GM23338 (cell line): ENCODE measurements around the gene INTS6. TPM values are rescaled to one million over a fixed set of nuclear protein-coding genes. Genes with fewer than 3 reads are reported as not detected.

Experiments used
- CREB1 ChIP-seq: fragments of 250-450 bp; sonication (Bioruptor Pico); IDR thresholded peaks from 2 replicates; pipeline ENCODE4 v1.5.0; 2020; ENCODE audit warnings: low read depth, mild to moderate bottlenecking, moderate library complexity
- EZH2 ChIP-seq: fragments of 200-600 bp; sonication (generic); IDR thresholded peaks from one replicate; pipeline ENCODE4 v1.8.0; 2017; ENCODE audit warnings: antibody characterized with exemption, mild to moderate bottlenecking, low read depth; ENCODE audit not compliant: unreplicated experiment
- EZH2phosphoT487 ChIP-seq: fragments of 200-600 bp; sonication (generic); IDR thresholded peaks from one replicate; pipeline ENCODE4 v1.8.1; 2018; ENCODE audit warnings: antibody characterized with exemption; ENCODE audit not compliant: unreplicated experiment
- JUNB ChIP-seq: IDR thresholded peaks from one replicate; pipeline ENCODE4 v1.6.1; 2016; ENCODE audit warnings: antibody characterized with exemption; ENCODE audit not compliant: unreplicated experiment
- POLR2AphosphoS5 ChIP-seq: IDR thresholded peaks from 2 replicates; pipeline ENCODE4 v1.6.1; 2016; ENCODE audit warnings: antibody characterized with exemption, low read depth
- REST ChIP-seq: IDR thresholded peaks from one replicate; pipeline ENCODE4 v1.6.1; 2018; ENCODE audit warnings: antibody characterized with exemption; ENCODE audit not compliant: unreplicated experiment
- ZNF114 ChIP-seq: fragments of 250-450 bp; sonication (Bioruptor Pico); IDR thresholded peaks from 2 replicates; pipeline ENCODE4 v1.5.0; 2020; ENCODE audit warnings: mild to moderate bottlenecking, moderate library complexity
- ZNF331 ChIP-seq: fragments of 250-450 bp; sonication (Bioruptor Pico); IDR thresholded peaks from 2 replicates; pipeline ENCODE4 v1.5.0; 2020; ENCODE audit warnings: low read depth, mild to moderate bottlenecking, moderate library complexity
- polyA plus RNA-seq: library from polyadenylated mRNA; unstranded; fragments of >200 nt; fragmentation: Nextera tagmentation; extraction: Ambion mirVana; gene quantifications from 2 replicates; pipeline ENCODE4 v1.2.1, GENCODE V29; 2016
- total RNA-seq: library from RNA; depleted of rRNA; stranded (reverse); fragments of >200 nt; shearing (Covaris generic); gene quantifications from 2 replicates; pipeline ENCODE4 v1.2.3, GENCODE V29; 2014
- TF ChIP-seq, protein P1 (sequence below): fragments of 250-450 bp; sonication (Bioruptor Pico); IDR thresholded peaks from 2 replicates; pipeline ENCODE4 v1.5.0; 2020; ENCODE audit warnings: mild to moderate bottlenecking, moderate library complexity

INTS6 gene
- total and polyA plus RNA-seq, 2 experiments from 2014 or later, result 24.8 to 38.6 TPM

DNA sequence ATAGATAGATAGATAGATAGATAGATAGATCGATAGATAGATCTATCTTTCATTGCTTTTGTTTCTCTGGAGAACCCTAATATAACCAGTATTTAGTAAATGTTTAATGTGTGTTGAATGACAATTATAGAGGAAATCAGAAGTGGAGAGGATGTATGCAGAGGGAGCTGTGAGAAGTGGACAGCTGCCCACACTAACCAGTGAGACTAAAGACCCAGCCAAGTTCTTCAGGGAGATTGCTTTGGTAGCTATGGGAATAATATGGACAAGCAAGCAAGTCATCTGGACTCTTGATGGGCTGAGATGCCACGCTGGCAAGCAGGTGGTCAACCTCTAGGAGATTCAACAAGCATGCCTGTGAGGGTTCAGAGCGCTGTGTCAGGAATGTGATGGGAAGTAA, 14.9 kb upstream of the INTS6 start (continued):
- TF ChIP-seq, protein P1, sequence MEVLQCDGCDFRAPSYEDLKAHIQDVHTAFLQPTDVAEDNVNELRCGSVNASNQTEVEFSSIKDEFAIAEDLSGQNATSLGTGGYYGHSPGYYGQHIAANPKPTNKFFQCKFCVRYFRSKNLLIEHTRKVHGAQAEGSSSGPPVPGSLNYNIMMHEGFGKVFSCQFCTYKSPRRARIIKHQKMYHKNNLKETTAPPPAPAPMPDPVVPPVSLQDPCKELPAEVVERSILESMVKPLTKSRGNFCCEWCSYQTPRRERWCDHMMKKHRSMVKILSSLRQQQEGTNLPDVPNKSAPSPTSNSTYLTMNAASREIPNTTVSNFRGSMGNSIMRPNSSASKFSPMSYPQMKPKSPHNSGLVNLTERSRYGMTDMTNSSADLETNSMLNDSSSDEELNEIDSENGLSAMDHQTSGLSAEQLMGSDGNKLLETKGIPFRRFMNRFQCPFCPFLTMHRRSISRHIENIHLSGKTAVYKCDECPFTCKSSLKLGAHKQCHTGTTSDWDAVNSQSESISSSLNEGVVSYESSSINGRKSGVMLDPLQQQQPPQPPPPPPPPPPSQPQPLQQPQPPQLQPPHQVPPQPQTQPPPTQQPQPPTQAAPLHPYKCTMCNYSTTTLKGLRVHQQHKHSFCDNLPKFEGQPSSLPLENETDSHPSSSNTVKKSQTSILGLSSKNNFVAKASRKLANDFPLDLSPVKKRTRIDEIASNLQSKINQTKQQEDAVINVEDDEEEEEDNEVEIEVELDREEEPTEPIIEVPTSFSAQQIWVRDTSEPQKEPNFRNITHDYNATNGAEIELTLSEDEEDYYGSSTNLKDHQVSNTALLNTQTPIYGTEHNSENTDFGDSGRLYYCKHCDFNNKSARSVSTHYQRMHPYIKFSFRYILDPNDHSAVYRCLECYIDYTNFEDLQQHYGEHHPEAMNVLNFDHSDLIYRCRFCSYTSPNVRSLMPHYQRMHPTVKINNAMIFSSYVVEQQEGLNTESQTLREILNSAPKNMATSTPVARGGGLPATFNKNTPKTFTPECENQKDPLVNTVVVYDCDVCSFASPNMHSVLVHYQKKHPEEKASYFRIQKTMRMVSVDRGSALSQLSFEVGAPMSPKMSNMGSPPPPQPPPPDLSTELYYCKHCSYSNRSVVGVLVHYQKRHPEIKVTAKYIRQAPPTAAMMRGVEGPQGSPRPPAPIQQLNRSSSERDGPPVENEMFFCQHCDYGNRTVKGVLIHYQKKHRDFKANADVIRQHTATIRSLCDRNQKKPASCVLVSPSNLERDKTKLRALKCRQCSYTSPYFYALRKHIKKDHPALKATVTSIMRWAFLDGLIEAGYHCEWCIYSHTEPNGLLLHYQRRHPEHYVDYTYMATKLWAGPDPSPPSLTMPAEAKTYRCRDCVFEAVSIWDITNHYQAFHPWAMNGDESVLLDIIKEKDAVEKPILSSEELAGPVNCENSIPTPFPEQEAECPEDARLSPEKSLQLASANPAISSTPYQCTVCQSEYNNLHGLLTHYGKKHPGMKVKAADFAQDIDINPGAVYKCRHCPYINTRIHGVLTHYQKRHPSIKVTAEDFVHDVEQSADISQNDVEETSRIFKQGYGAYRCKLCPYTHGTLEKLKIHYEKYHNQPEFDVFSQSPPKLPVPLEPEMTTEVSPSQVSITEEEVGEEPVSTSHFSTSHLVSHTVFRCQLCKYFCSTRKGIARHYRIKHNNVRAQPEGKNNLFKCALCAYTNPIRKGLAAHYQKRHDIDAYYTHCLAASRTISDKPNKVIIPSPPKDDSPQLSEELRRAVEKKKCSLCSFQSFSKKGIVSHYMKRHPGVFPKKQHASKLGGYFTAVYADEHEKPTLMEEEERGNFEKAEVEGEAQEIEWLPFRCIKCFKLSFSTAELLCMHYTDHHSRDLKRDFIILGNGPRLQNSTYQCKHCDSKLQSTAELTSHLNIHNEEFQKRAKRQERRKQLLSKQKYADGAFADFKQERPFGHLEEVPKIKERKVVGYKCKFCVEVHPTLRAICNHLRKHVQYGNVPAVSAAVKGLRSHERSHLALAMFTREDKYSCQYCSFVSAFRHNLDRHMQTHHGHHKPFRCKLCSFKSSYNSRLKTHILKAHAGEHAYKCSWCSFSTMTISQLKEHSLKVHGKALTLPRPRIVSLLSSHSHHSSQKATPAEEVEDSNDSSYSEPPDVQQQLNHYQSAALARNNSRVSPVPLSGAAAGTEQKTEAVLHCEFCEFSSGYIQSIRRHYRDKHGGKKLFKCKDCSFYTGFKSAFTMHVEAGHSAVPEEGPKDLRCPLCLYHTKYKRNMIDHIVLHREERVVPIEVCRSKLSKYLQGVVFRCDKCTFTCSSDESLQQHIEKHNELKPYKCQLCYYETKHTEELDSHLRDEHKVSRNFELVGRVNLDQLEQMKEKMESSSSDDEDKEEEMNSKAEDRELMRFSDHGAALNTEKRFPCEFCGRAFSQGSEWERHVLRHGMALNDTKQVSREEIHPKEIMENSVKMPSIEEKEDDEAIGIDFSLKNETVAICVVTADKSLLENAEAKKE, result no peak
- TF ChIP-seq POLR2AphosphoS5, result no peak
- no peak for TF ChIP-seq REST
- TF ChIP-seq ZNF114 (CRISPR knock-in tag), result no peak
- TF ChIP-seq JUNB, result no peak
- TF ChIP-seq ZNF331 (CRISPR knock-in tag), result no peak
- TF ChIP-seq CREB1, result no peak
- no peak for TF ChIP-seq EZH2phosphoT487
- TF ChIP-seq EZH2, result no peak
